GM12878 (cell line): ENCODE results near the gene THRAP3. TPM values are rescaled to one million over a fixed set of nuclear protein-coding genes. Genes with fewer than 3 reads are reported as not detected.
A peak's percentile ranks its signal among the peaks of the same experiment; 100 is the strongest.

Experiments used
- ATF7 ChIP-seq: fragments of 450-650 bp; IDR thresholded peaks from 2 replicates; pipeline ENCODE4 v1.6.1; 2016; ENCODE audit warnings: low read depth, mild to moderate bottlenecking
- CHD2 ChIP-seq: IDR thresholded peaks from 2 replicates; pipeline ENCODE4 v1.6.1; 2011; ENCODE audit warnings: low read depth, low read length, improper control_type of control experiment, borderline replicate concordance
- EED ChIP-seq: sonication (generic); IDR thresholded peaks from 2 replicates; pipeline ENCODE4 v1.6.1; 2016; ENCODE audit warnings: antibody characterized with exemption, low read depth
- MYB ChIP-seq: fragments of 150-350 bp; IDR thresholded peaks from 2 replicates; pipeline ENCODE4 v1.6.1; 2014; ENCODE audit warnings: mild to moderate bottlenecking, low read depth, low read length, borderline replicate concordance
- NFXL1 ChIP-seq: fragments of 450-650 bp; IDR thresholded peaks from 2 replicates; pipeline ENCODE4 v1.6.1; 2017; ENCODE audit warnings: antibody characterized with exemption, mild to moderate bottlenecking, borderline replicate concordance
- POLR2AphosphoS5 ChIP-seq: IDR thresholded peaks from 2 replicates; pipeline ENCODE4 v1.6.1; 2011; ENCODE audit warnings: mild to moderate bottlenecking, low read length, inconsistent platforms
- RB1 ChIP-seq: fragments of 450-650 bp; formaldehyde crosslinking; IDR thresholded peaks from 2 replicates; pipeline ENCODE4 v1.6.1; 2017; ENCODE audit warnings: mild to moderate bottlenecking, borderline replicate concordance
- RELB ChIP-seq: fragments of 450-650 bp; IDR thresholded peaks from 2 replicates; pipeline ENCODE4 v1.6.1; 2017; ENCODE audit warnings: low read depth, mild to moderate bottlenecking, moderate library complexity
- REST ChIP-seq: IDR thresholded peaks from 2 replicates; pipeline ENCODE4 v1.6.1; 2012; ENCODE audit warnings: mild to moderate bottlenecking, low read depth, low read length
- SREBF2 ChIP-seq: IDR thresholded peaks from 2 replicates; pipeline ENCODE4 v1.6.1; 2012; ENCODE audit warnings: mild to moderate bottlenecking, low read length
- ZBTB11 ChIP-seq: fragments of 450-650 bp; formaldehyde crosslinking; IDR thresholded peaks from 2 replicates; pipeline ENCODE4 v1.5.0; 2022; ENCODE audit warnings: mild to moderate bottlenecking, missing genetic modification characterization
- ZBTB33 ChIP-seq: fragments of 450-650 bp; IDR thresholded peaks from 2 replicates; pipeline ENCODE4 v1.6.1; 2017; ENCODE audit warnings: mild to moderate bottlenecking
- ZNF687 ChIP-seq: fragments of 450-650 bp; IDR thresholded peaks from 2 replicates; pipeline ENCODE4 v1.6.1; 2017; ENCODE audit warnings: mild to moderate bottlenecking, moderate library complexity
- polyA plus RNA-seq, 11 experiments: library from polyadenylated mRNA; depleted of rRNA in 4 of 11; unstranded in 6 of 11; stranded (reverse) in 5 of 11; fragments of >200 nt; fragmentation: Nextera tagmentation in 4 of 11; fragmentation: Illumina TruSeq in 1 of 11; extraction: Ambion mirVana in 4 of 11; extraction: Trizol in 1 of 11; gene quantifications; 1 replicate in 1 of 11; 2 replicates in 10 of 11; pipeline versions ENCODE4 v1.2.1 to v1.2.3, GENCODE V29; 2011 to 2016; ENCODE audit warnings: inconsistent platforms in 2 of 11, missing spikeins in 2 of 11, low read depth in 1 of 11
- total RNA-seq, 4 experiments: library from RNA; depleted of rRNA in 3 of 4; stranded (reverse); fragments of >200 nt in 3 of 4; fragmentation: Illumina TruSeq in 1 of 4; extraction: Trizol in 1 of 4; gene quantifications; 2 replicates each; pipeline versions ENCODE4 v1.2.1 to v1.2.3, GENCODE V29; 2013 to 2021

The THRAP3 gene
- total and polyA plus RNA-seq, 10 of the 15 experiments (the other 5 are each of a cell fraction or from before 2014, with no cell fraction given) = 76.3 to 173 (median 136) TPM

GRCh38 chr1:36349241-36349671 is 125.0 kb downstream of the THRAP3 start (continued):
- no peak for TF ChIP-seq REST
- TF ChIP-seq ZBTB33 = no peak
- TF ChIP-seq CHD2 = no peak
- TF ChIP-seq SREBF2 = no peak
- peak; percentile 84 for TF ChIP-seq ZNF687
- no peak for TF ChIP-seq POLR2AphosphoS5
- TF ChIP-seq MYB = no peak
- TF ChIP-seq EED = no peak; the same call in 1 of the 2 replicates
- TF ChIP-seq NFXL1 = no peak
- TF ChIP-seq ATF7 = peak; percentile 55; the same call in 1 of the 2 replicates
- TF ChIP-seq RB1 = no peak
- peak; percentile 71; the same call in 1 of the 2 replicates for TF ChIP-seq RELB
- TF ChIP-seq ZBTB11 (CRISPR knock-in tag) = no peak
